GM18499 (cell line): ENCODE data around the gene CCDC154.
"Not testable (repeated sequence)": the region's sequence is repeated elsewhere in the genome, so short reads cannot be mapped to it uniquely, and the experiment has no call there.

Source experiments
- ATAC-seq: cut with Tn5 transposase; IDR thresholded peaks from one replicate; pipeline ENCODE4 v1.9.1; 2021; ENCODE audit warnings: moderate number of reproducible peaks; ENCODE audit not compliant: insufficient read depth, unreplicated experiment

CCDC154 gene

GRCh38 chr16:1474796-1475551 lies 30.6 kb upstream of the CCDC154 start, which contains the start of gene CLCN7:
Gene CLCN7, minus strand, starts transcription at chr16:1475028. Its CDS starts 54 bp downstream, at chr16:1474974.
- ATAC-seq = peak; percentile 49

- no peak for ATAC-seq
Observed at GRCh38 chr16:1474082-1474795, 29.9 kb upstream of the CCDC154 start.

DNA sequence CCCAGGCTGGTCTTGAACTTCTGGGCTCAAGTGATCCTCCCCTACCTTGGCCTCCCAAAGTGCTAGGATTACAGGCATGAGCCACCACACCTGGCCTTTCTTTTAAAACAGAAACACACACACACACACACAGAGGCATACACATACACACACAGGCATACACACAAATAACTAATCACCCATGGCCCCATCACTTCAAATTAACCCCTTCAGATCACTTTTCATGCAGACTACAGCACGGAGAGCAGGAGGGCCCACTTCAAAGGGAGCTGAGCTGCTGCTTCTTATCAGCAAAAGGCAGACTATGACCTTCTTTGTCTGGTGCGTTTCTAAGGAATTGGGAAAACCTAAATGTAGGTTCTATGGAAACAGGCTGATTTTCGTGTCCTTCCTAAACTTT lies 28.6 kb upstream of the CCDC154 start:
- no peak for ATAC-seq

DNA sequence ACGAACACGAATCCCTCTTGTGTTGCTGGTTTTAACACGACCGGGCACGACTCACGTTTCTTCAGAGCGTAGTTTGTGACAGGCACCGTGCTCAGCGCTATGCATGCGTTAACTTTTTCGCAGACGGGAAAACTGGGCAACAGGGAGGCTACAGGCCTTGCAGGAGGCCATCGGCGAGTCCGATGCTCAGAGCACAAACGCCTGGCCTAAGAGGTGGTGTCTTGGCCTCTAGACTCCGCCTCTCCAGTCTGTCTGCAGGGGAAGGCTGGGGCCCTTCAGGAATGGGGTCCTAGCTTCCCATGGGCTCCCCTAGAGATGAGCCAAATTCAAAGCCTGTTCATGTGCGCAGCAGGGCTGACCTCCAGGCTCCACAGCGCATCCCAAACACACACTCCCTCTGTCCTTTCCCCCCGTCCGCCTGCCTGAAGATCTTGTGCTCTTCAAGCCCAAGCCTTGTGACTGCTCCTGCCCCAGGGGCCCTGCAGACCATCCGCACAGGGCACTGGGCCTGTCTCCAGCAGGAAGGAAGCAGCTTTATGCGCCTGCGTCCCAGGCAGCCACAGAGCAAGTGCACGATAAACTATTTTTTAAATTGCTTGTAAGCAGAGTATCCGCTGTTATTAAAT lies 27.3 kb upstream of the CCDC154 start:
- no peak for ATAC-seq

GRCh38 chr16:1470481-1471251 lies 26.3 kb upstream of the CCDC154 start:
- ATAC-seq = no peak

- ATAC-seq = no peak
Observed at GRCh38 chr16:1469693-1470201, 25.4 kb upstream of the CCDC154 start.

GRCh38 chr16:1469141-1469540 lies 24.8 kb upstream of the CCDC154 start:
- ATAC-seq = not testable (repeated sequence)

DNA sequence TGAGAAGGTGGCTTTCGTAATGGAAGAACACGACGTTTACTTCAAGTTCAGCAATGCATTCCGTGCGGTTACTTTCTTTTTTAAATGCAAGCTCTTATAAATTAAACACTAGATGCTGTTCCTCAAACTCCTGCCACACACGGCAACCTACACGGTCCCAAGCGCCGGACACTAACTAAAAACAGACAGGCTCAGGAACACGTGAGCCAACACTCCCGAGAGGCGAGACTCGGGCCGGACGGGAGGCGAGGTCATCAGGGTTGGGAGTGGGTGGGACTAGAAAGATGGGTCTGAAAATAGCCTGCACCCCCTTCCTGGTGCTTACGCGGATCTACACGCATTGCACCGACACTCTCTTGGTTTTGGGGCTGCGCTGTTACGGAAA lies 24.1 kb upstream of the CCDC154 start:
- ATAC-seq = no peak

GRCh38 chr16:1466968-1467521 lies 22.7 kb upstream of the CCDC154 start:
- ATAC-seq = no peak

- ATAC-seq = no peak
Observed at GRCh38 chr16:1466054-1466453, 21.7 kb upstream of the CCDC154 start.

DNA sequence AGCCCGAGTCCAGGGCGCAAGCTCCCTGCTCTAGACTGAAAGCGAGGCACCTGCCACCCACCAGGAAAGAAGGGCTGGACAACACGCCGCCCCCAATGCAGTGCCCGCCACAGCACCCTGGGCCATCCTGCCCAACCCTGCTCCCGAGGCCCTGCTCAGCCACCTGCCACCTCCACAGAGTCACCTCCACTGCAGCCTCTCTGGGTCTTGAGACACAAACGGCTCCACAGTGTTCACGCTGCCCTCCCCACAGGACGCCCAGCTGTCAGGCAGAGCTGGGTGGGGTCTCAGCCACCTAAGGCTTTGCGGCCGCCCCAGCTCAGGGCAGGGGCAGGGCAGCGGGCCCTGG lies 21.2 kb upstream of the CCDC154 start:
- ATAC-seq = no peak

GRCh38 chr16:1464894-1465566 lies 20.7 kb upstream of the CCDC154 start:
- no peak for ATAC-seq

- no peak for ATAC-seq
Observed at GRCh38 chr16:1464196-1464893, 20.0 kb upstream of the CCDC154 start.

DNA sequence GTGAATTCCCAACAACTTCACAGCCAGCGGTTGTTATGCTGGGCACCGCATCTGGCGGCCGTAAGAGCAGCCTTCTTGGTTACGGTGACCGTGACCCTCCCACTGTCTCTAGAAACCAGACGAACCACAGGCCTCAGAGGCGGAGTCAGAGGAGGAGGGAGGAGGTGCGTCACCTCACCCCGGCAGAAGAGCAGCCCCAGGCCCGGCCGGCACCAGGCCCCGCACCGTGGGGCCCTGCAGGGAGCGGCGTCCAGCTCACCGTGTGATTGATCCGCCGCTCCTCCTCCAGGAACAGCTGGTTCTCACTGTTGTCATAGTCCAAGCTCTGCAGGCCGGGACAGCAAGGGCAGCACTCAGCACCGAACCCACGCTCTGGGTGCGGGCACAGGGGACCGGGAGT lies 16.8 kb upstream of the CCDC154 start:
- no peak for ATAC-seq

DNA sequence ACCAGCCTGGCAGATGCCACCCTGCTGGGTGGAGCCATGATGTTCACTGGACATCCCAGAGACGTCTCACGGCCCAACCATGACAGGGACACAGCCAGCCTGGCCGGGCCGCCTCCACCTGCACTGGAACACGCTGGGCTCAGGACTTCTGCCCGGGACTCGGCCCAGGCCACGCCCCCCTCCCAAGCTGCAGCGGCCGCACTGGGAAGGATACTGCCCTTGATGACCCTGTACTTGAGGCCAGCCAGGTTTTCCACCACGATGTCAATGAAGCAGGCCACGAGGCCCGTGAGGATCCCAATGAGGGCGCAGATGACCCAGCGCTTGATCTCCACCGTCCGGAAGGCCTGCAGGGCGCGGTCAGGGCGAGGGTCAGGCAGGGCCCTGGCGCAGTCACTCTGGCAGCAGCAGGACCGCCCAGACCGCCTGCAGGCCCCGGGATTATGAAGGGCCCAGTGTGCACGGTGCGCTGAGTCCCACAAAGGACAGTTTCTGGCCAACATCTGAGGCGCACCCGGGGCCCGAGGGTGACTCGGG lies 16.3 kb upstream of the CCDC154 start:
- ATAC-seq = no peak

DNA sequence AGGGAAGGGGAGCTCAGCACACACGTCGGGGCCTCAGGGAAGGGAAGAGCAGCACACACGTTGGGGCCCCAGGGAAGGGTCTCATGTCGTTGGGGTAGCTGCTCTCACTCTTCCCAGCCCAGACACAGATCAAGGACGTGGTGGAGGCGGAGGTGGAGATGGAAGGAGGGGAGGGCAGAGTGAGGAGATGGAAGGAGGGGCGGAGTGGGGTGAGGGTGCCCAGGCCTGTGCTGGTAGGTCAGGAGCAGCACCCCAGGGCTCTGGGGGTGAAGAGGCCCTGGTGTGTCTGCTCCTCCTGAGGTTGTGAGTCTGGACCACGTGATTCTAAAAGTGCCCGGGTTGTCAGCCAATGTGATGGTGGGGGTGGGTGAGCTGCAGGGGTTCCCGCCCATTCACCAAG lies 15.6 kb upstream of the CCDC154 start:
- ATAC-seq = no peak

- no peak for ATAC-seq
Observed at GRCh38 chr16:1458977-1459341, 14.6 kb upstream of the CCDC154 start.

- no peak for ATAC-seq
Observed at GRCh38 chr16:1458336-1458976, 14.1 kb upstream of the CCDC154 start.
